H1 (cell line): ENCODE measurements around the gene RPAP3.

Experiments used
- EP300 ChIP-seq, 2 experiments: IDR thresholded peaks; 1 replicate in 1 of 2; 2 replicates in 1 of 2; pipeline ENCODE4 v1.6.1; 2011 to 2012; ENCODE audit warnings: low read depth in 2 of 2, low read length in 2 of 2, mild to moderate bottlenecking in 2 of 2, borderline replicate concordance in 1 of 2, inconsistent platforms in 1 of 2, moderate library complexity in 1 of 2
- EZH2 ChIP-seq: fragments of 200-600 bp; sonication (generic); IDR thresholded peaks from 2 replicates; pipeline ENCODE4 v1.7.1; 2012; ENCODE audit warnings: low read depth, mild to moderate bottlenecking, moderate library complexity, low read length, inconsistent platforms; ENCODE audit not compliant: severe bottlenecking
- FOSL1 ChIP-seq: IDR thresholded peaks from 2 replicates; pipeline ENCODE4 v1.6.1; 2011; ENCODE audit warnings: mild to moderate bottlenecking, low read depth, low read length, moderate library complexity; ENCODE audit not compliant: insufficient read depth
- JUND ChIP-seq: IDR thresholded peaks from 2 replicates; pipeline ENCODE4 v1.6.1; 2011; ENCODE audit warnings: mild to moderate bottlenecking, improper control_type of control experiment, low read length
- NRF1 ChIP-seq: IDR thresholded peaks from 2 replicates; pipeline ENCODE4 v1.6.1; 2011; ENCODE audit warnings: mild to moderate bottlenecking, low read depth, low read length, improper control_type of control experiment
- POLR2A ChIP-seq, 2 experiments: IDR thresholded peaks; 1 replicate in 1 of 2; 2 replicates in 1 of 2; pipeline ENCODE4 v1.6.1; 2011; ENCODE audit warnings: low read depth in 2 of 2, low read length in 2 of 2, mild to moderate bottlenecking in 2 of 2; ENCODE audit errors: control extremely low read depth in 1 of 2
- POLR2AphosphoS5 ChIP-seq: IDR thresholded peaks from 2 replicates; pipeline ENCODE4 v1.6.1; 2011; ENCODE audit warnings: low read depth, low read length
- SAP30 ChIP-seq: fragments of 300-600 bp; sonication (generic); IDR thresholded peaks from 2 replicates; pipeline ENCODE4 v1.7.1; 2012; ENCODE audit warnings: low read length, moderate library complexity, mild to moderate bottlenecking, inconsistent platforms; ENCODE audit not compliant: insufficient read depth, insufficient replicate concordance
- SIRT6 ChIP-seq: IDR thresholded peaks from one replicate; pipeline ENCODE4 v1.7.1; 2012; ENCODE audit warnings: low read length, inconsistent platforms
- SUZ12 ChIP-seq: fragments of 200-600 bp; sonication (generic); IDR thresholded peaks from 2 replicates; pipeline ENCODE4 v1.6.1; 2012; ENCODE audit warnings: mild to moderate bottlenecking, inconsistent platforms, low read length, moderate library complexity, mixed read lengths
- TCF12 ChIP-seq: IDR thresholded peaks from 2 replicates; pipeline ENCODE4 v1.6.1; 2011; ENCODE audit warnings: low read depth, mild to moderate bottlenecking, low read length
- TEAD4 ChIP-seq: IDR thresholded peaks from 2 replicates; pipeline ENCODE4 v1.6.1; 2012; ENCODE audit warnings: low read depth, low read length, inconsistent platforms, mixed read lengths
- TF ChIP-seq, protein P1 (sequence below), 3 experiments: IDR thresholded peaks; 1 replicate in 2 of 3; 2 replicates in 1 of 3; pipeline versions ENCODE4 v1.5.1 to v1.6.1; 2011; ENCODE audit warnings: low read length in 3 of 3, mild to moderate bottlenecking in 3 of 3, inconsistent platforms in 2 of 3, low read depth in 1 of 3, moderate library complexity in 1 of 3; ENCODE audit not compliant: insufficient read depth in 1 of 3; ENCODE audit errors: control extremely low read depth in 1 of 3
- TF ChIP-seq, protein P2 (sequence below): IDR thresholded peaks from 2 replicates; pipeline ENCODE4 v1.6.1; 2011; ENCODE audit warnings: low read depth, mild to moderate bottlenecking, low read length; ENCODE audit not compliant: insufficient read depth

GRCh38 chr12:47649381-47649780, 56.4 kb downstream of the RPAP3 start:
- TF ChIP-seq TCF12 (no peak), NRF1 (no peak), EZH2 (no peak), POLR2A (IDR thresholded peaks at IDR 0.05; ENCODE audit: control extremely low read depth in 1 of 2, low read depth in 2 of 2, low read length in 2 of 2) (no peak), SUZ12 (no peak), SAP30 (no peak), JUND (no peak), SIRT6 (no peak), POLR2AphosphoS5 (no peak), TEAD4 (no peak), FOSL1 (no peak), EP300 (IDR thresholded peaks at IDR 0.05; ENCODE audit: borderline replicate concordance in 1 of 2, low read depth in 2 of 2, low read length in 2 of 2) (no peak)
- TF ChIP-seq, protein P1, sequence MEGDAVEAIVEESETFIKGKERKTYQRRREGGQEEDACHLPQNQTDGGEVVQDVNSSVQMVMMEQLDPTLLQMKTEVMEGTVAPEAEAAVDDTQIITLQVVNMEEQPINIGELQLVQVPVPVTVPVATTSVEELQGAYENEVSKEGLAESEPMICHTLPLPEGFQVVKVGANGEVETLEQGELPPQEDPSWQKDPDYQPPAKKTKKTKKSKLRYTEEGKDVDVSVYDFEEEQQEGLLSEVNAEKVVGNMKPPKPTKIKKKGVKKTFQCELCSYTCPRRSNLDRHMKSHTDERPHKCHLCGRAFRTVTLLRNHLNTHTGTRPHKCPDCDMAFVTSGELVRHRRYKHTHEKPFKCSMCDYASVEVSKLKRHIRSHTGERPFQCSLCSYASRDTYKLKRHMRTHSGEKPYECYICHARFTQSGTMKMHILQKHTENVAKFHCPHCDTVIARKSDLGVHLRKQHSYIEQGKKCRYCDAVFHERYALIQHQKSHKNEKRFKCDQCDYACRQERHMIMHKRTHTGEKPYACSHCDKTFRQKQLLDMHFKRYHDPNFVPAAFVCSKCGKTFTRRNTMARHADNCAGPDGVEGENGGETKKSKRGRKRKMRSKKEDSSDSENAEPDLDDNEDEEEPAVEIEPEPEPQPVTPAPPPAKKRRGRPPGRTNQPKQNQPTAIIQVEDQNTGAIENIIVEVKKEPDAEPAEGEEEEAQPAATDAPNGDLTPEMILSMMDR (IDR thresholded peaks at IDR 0.05; ENCODE audit: control extremely low read depth in 1 of 3, insufficient read depth in 1 of 3, low read depth in 1 of 3, low read length in 3 of 3) = no peak
- TF ChIP-seq, protein P2, sequence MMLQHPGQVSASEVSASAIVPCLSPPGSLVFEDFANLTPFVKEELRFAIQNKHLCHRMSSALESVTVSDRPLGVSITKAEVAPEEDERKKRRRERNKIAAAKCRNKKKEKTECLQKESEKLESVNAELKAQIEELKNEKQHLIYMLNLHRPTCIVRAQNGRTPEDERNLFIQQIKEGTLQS = no peak
